HEK293 (cell line): ENCODE results near the gene CREB5.

ENCODE experiments used
- CTCF ChIA-PET: fragments of 350-600 bp; formaldehyde crosslinking; extraction: SDS; loops from one replicate; lab custom pipeline; 2021; ENCODE audit warnings: antibody characterized with exemption; lab: Yijun Ruan, JAX
- POLR2A ChIA-PET: fragments of 300-600 bp; formaldehyde crosslinking; extraction: SDS; loops from one replicate; lab custom pipeline; 2020; ENCODE audit warnings: antibody characterized with exemption, inconsistent platforms; lab: Yijun Ruan, JAX
- H3K27ac ChIP-seq: fragments of 200-500 bp; sonication (Bioruptor generic); 2 replicates; pipeline ENCODE4 v1.5.1; 2014; ENCODE audit warnings: low read depth, low read length, control low read depth, inconsistent platforms; ENCODE audit errors: extremely low read depth
- H3K36me3 ChIP-seq, 2 experiments: fragments of 200-500 bp in 1 of 2; sonication (Bioruptor generic) in 1 of 2; 1 replicate in 1 of 2; 2 replicates in 1 of 2; pipeline ENCODE4 v1.5.1; 2014 to 2017; ENCODE audit warnings: inconsistent platforms in 2 of 2, low read length in 2 of 2; ENCODE audit not compliant: control insufficient read depth in 2 of 2, insufficient read depth in 1 of 2
- H3K4me1 ChIP-seq: fragments of 200-500 bp; sonication (Bioruptor generic); 2 replicates; pipeline ENCODE4 v1.5.1; 2014; ENCODE audit warnings: mild to moderate bottlenecking, low read length, inconsistent platforms; ENCODE audit not compliant: control insufficient read depth, insufficient read depth
- H3K4me3 ChIP-seq: 2 replicates; pipeline ENCODE4 v1.5.1; 2011; ENCODE audit warnings: low read depth, mild to moderate bottlenecking, control low read depth, low read length, moderate library complexity
- H3K9me3 ChIP-seq: fragments of 200-500 bp; sonication (Bioruptor generic); 2 replicates; pipeline ENCODE4 v1.5.1; 2014; ENCODE audit warnings: low read depth, low read length, inconsistent platforms; ENCODE audit not compliant: control insufficient read depth, insufficient read depth
- EGR2 ChIP-seq: fragments of 450-650 bp; formaldehyde crosslinking; IDR thresholded peaks from 2 replicates; pipeline ENCODE4 v1.5.1; 2016; ENCODE audit warnings: low read depth, missing biosample characterization, missing genetic modification characterization
- GFI1B ChIP-seq: fragments of 450-650 bp; formaldehyde crosslinking; IDR thresholded peaks from 2 replicates; pipeline ENCODE4 v1.5.1; 2016; ENCODE audit warnings: missing biosample characterization, missing genetic modification characterization
- HOXD13 ChIP-seq: sonication (generic); formaldehyde crosslinking; IDR thresholded peaks from 2 replicates; pipeline ENCODE4 v1.8.0; 2022; ENCODE audit warnings: missing genetic modification reagents, borderline replicate concordance
- KLF1 ChIP-seq: fragments of 450-650 bp; formaldehyde crosslinking; IDR thresholded peaks from 2 replicates; pipeline ENCODE4 v1.5.1; 2016; ENCODE audit warnings: missing biosample characterization, missing genetic modification characterization
- REPIN1 ChIP-seq: fragments of 450-650 bp; formaldehyde crosslinking; IDR thresholded peaks from 2 replicates; pipeline ENCODE4 v1.5.1; 2017; ENCODE audit warnings: missing biosample characterization, missing genetic modification characterization, low read depth
- SALL2 ChIP-seq: fragments of 450-650 bp; formaldehyde crosslinking; IDR thresholded peaks from 2 replicates; pipeline ENCODE4 v1.5.0; 2017; ENCODE audit warnings: missing biosample characterization, mild to moderate bottlenecking, missing genetic modification characterization, borderline replicate concordance
- ZBTB20 ChIP-seq: fragments of 450-650 bp; formaldehyde crosslinking; IDR thresholded peaks from 2 replicates; pipeline ENCODE4 v1.5.1; 2016; ENCODE audit warnings: missing biosample characterization, missing genetic modification characterization
- ZFP37 ChIP-seq: fragments of 450-650 bp; formaldehyde crosslinking; IDR thresholded peaks from 2 replicates; pipeline ENCODE4 v1.5.1; 2016; ENCODE audit warnings: missing biosample characterization, missing genetic modification characterization
- ZNF138 ChIP-seq: fragments of 450-650 bp; formaldehyde crosslinking; IDR thresholded peaks from 2 replicates; pipeline ENCODE4 v1.5.1; 2016; ENCODE audit warnings: missing biosample characterization, missing genetic modification characterization, borderline replicate concordance
- ZNF266 ChIP-seq: fragments of 450-650 bp; formaldehyde crosslinking; IDR thresholded peaks from 2 replicates; pipeline ENCODE4 v1.5.1; 2016; ENCODE audit warnings: missing biosample characterization, missing genetic modification characterization, low read depth
- ZNF274 ChIP-seq, 2 experiments: fragments of 200-500 bp in 1 of 2; fragments of 450-650 bp in 1 of 2; sonication (Bioruptor generic) in 1 of 2; formaldehyde crosslinking in 1 of 2; IDR thresholded peaks; 2 replicates each; pipeline versions ENCODE4 v1.5.1 to v1.6.1; 2014 to 2016; ENCODE audit warnings: borderline replicate concordance in 1 of 2, inconsistent platforms in 1 of 2, low read length in 1 of 2, missing biosample characterization in 1 of 2, missing genetic modification characterization in 1 of 2
- ZNF423 ChIP-seq: fragments of 450-650 bp; formaldehyde crosslinking; IDR thresholded peaks from 2 replicates; pipeline ENCODE4 v1.5.1; 2016; ENCODE audit warnings: missing biosample characterization, missing genetic modification characterization
- ZNF585B ChIP-seq: fragments of 450-650 bp; formaldehyde crosslinking; IDR thresholded peaks from 2 replicates; pipeline ENCODE4 v1.5.1; 2016; ENCODE audit warnings: missing biosample characterization, missing genetic modification characterization
- ZNF623 ChIP-seq: fragments of 450-650 bp; formaldehyde crosslinking; IDR thresholded peaks from 2 replicates; pipeline ENCODE4 v1.5.1; 2016; ENCODE audit warnings: missing biosample characterization, missing genetic modification characterization
- ZNF624 ChIP-seq: fragments of 450-650 bp; formaldehyde crosslinking; IDR thresholded peaks from 2 replicates; pipeline ENCODE4 v1.5.1; 2017; ENCODE audit warnings: missing biosample characterization, missing genetic modification characterization
- ZNF639 ChIP-seq: fragments of 450-650 bp; formaldehyde crosslinking; IDR thresholded peaks from 2 replicates; pipeline ENCODE4 v1.5.1; 2016; ENCODE audit warnings: missing biosample characterization, missing genetic modification characterization
- ZNF664 ChIP-seq: fragments of 450-650 bp; formaldehyde crosslinking; IDR thresholded peaks from 2 replicates; pipeline ENCODE4 v1.5.1; 2016; ENCODE audit warnings: missing biosample characterization, missing genetic modification characterization
- ZNF670 ChIP-seq: fragments of 450-650 bp; formaldehyde crosslinking; IDR thresholded peaks from 2 replicates; pipeline ENCODE4 v1.5.1; 2016; ENCODE audit warnings: missing biosample characterization, missing genetic modification characterization, low read depth
- ZNF692 ChIP-seq: fragments of 450-650 bp; formaldehyde crosslinking; IDR thresholded peaks from 2 replicates; pipeline ENCODE4 v1.5.1; 2016; ENCODE audit warnings: missing biosample characterization, missing genetic modification characterization
- ZNF777 ChIP-seq: fragments of 450-650 bp; formaldehyde crosslinking; IDR thresholded peaks from 2 replicates; pipeline ENCODE4 v1.5.1; 2017; ENCODE audit warnings: missing biosample characterization, missing genetic modification characterization, borderline replicate concordance
- ZNF785 ChIP-seq: fragments of 450-650 bp; formaldehyde crosslinking; IDR thresholded peaks from 2 replicates; pipeline ENCODE4 v1.5.1; 2016; ENCODE audit warnings: missing biosample characterization, missing genetic modification characterization
- ZNF792 ChIP-seq: fragments of 450-650 bp; formaldehyde crosslinking; IDR thresholded peaks from 2 replicates; pipeline ENCODE4 v1.5.1; 2016; ENCODE audit warnings: missing biosample characterization, missing genetic modification characterization
- ZNF830 ChIP-seq: fragments of 450-650 bp; IDR thresholded peaks from 2 replicates; pipeline ENCODE4 v1.5.0; 2018; ENCODE audit warnings: missing biosample characterization, missing genetic modification characterization, low read depth, mild to moderate bottlenecking, moderate library complexity
- ZSCAN23 ChIP-seq: fragments of 450-650 bp; formaldehyde crosslinking; IDR thresholded peaks from 2 replicates; pipeline ENCODE4 v1.5.1; 2016; ENCODE audit warnings: missing biosample characterization, missing genetic modification characterization
- TF ChIP-seq, protein P1 (sequence below): fragments of 450-650 bp; IDR thresholded peaks from 2 replicates; pipeline ENCODE4 v1.5.1; 2018; ENCODE audit warnings: missing biosample characterization, mild to moderate bottlenecking, missing genetic modification characterization
- TF ChIP-seq, protein P2 (sequence below): fragments of 450-650 bp; formaldehyde crosslinking; IDR thresholded peaks from 2 replicates; pipeline ENCODE4 v1.5.1; 2016; ENCODE audit warnings: missing biosample characterization, missing genetic modification characterization

The CREB5 gene

GRCh38 chr7:28480595-28480994 is 68.3 kb downstream of the CREB5 start:
- ChIA-PET POLR2A (no interaction called here), CTCF (interaction anchor here (0.7 kb wide), 1 partner anchor 10 kb away, joined by 3 read pairs; no protein-coding TSS in a partner anchor)
- Histone ChIP-seq H3K36me3 (no peaks in the 10 kb centered on the region), H3K27ac (peak overlapping the region; percentile 41; the same call in 1 of the 2 replicates), H3K9me3 (no peaks in the 10 kb centered on the region), H3K4me1 (peaks cover 28% of the 10 kb centered on the region), H3K4me3 (no peak overlapping the region)
- no peak for TF ChIP-seq SALL2 (tag by site-specific recombination)
- no peak for TF ChIP-seq ZNF624 (tag by site-specific recombination)
- TF ChIP-seq ZSCAN23: no peak
- no peak for TF ChIP-seq ZNF623 (tag by site-specific recombination)
- TF ChIP-seq, protein P1, sequence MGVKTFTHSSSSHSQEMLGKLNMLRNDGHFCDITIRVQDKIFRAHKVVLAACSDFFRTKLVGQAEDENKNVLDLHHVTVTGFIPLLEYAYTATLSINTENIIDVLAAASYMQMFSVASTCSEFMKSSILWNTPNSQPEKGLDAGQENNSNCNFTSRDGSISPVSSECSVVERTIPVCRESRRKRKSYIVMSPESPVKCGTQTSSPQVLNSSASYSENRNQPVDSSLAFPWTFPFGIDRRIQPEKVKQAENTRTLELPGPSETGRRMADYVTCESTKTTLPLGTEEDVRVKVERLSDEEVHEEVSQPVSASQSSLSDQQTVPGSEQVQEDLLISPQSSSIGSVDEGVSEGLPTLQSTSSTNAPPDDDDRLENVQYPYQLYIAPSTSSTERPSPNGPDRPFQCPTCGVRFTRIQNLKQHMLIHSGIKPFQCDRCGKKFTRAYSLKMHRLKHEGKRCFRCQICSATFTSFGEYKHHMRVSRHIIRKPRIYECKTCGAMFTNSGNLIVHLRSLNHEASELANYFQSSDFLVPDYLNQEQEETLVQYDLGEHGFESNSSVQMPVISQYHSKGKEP (tag by site-specific recombination): no peak
- no peak for TF ChIP-seq ZNF274 (IDR thresholded peaks at IDR 0.05; ENCODE audit: low read length)
- no peak for TF ChIP-seq ZNF274 (tag by site-specific recombination; IDR thresholded peaks at IDR 0.05; ENCODE audit: borderline replicate concordance)
- TF ChIP-seq ZNF423: no peak
- no peak for TF ChIP-seq ZNF664
- no peak for TF ChIP-seq ZFP37 (tag by site-specific recombination)
- TF ChIP-seq REPIN1: no peak
- TF ChIP-seq ZNF830: no peak
- TF ChIP-seq ZNF670 (tag by site-specific recombination): no peak
- no peak for TF ChIP-seq EGR2 (tag by site-specific recombination)
- no peak for TF ChIP-seq ZNF792 (tag by site-specific recombination)
- no peak for TF ChIP-seq ZNF585B (tag by site-specific recombination)
- no peak for TF ChIP-seq GFI1B
- no peak for TF ChIP-seq ZNF692 (tag by site-specific recombination)
- no peak for TF ChIP-seq HOXD13

DNA sequence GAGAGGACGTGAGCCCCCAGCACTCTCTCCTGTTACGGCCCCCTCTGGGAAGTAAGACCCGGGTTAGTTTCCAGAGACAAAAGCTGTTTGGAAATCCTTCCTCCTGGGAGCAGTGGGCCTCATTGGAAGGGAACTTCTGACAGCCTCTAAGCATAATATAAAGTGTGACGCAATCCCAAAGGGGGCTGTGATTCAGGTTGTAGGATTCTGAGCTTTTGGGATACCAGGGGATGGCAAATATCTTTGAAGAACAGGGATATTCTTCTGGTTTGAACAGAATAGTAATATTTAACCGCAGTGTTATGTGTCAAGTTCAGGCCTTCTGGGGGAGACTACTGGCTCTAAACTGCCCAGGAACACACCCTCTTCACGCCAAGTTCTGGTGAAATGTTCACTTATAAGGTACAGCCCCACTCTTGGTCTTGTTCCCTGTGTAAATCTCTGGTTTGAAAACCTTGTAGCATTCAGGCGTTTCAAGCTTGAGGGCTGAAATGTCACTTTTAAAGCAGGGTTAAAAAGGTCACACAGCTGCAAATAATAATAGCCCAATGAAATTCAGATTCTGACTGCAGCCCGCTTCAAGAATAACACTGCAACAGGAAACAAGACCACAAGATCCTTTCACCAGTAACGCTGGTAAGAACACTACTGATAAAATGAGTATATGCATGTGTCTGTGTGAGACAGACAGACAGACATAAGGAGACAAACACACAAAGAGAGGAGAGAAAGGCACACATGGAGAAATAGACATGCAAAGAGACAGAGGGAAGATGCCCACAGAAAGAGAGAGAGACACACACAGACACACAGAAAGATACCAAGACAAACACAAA is 69.0 kb downstream of the CREB5 start:
- CTCF ChIA-PET: interaction anchor here (0.6 to 1.0 kb wide), 2 partner anchors 41 to 76 kb away, joined by 3 read pairs; no protein-coding TSS in a partner anchor
- H3K27ac ChIP-seq: peak overlapping the region; percentile 41; the same call in 1 of the 2 replicates
- TF ChIP-seq KLF1 (no peak), ZNF785 (tag by site-specific recombination) (no peak), ZNF138 (no peak), ZNF777 (tag by site-specific recombination) (no peak), ZNF670 (tag by site-specific recombination) (no peak), ZBTB20 (tag by site-specific recombination) (peak; percentile 34; the same call in 1 of the 2 replicates), ZNF639 (tag by site-specific recombination) (no peak), ZNF266 (no peak)
- TF ChIP-seq, protein P2, sequence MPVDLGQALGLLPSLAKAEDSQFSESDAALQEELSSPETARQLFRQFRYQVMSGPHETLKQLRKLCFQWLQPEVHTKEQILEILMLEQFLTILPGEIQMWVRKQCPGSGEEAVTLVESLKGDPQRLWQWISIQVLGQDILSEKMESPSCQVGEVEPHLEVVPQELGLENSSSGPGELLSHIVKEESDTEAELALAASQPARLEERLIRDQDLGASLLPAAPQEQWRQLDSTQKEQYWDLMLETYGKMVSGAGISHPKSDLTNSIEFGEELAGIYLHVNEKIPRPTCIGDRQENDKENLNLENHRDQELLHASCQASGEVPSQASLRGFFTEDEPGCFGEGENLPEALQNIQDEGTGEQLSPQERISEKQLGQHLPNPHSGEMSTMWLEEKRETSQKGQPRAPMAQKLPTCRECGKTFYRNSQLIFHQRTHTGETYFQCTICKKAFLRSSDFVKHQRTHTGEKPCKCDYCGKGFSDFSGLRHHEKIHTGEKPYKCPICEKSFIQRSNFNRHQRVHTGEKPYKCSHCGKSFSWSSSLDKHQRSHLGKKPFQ: no peak
- TF ChIP-seq, all 188 proteins: peak for 1
- no peak overlapping the region for H3K4me3 ChIP-seq
- peaks cover 28% of the 10 kb centered on the region for H3K4me1 ChIP-seq
- POLR2A ChIA-PET: no interaction called here
- no peaks in the 10 kb centered on the region for H3K36me3 ChIP-seq
- no peaks in the 10 kb centered on the region for H3K9me3 ChIP-seq
